Activated T-cell treated with anti-CD3 and anti-CD28 coated beads, Interleukin-2, amount 50 U/mL, for 48 hours (primary cell): ENCODE results near the gene OR5W2.
"Not testable (repeated sequence)": the region's sequence is repeated elsewhere in the genome, so short reads cannot be mapped to it uniquely, and the experiment has no call there.

Source experiments
- DNase-seq, 2 experiments: peaks; one replicate each; pipeline ENCODE4 v3.0.0-alpha.2; 2020

The OR5W2 gene

DNA sequence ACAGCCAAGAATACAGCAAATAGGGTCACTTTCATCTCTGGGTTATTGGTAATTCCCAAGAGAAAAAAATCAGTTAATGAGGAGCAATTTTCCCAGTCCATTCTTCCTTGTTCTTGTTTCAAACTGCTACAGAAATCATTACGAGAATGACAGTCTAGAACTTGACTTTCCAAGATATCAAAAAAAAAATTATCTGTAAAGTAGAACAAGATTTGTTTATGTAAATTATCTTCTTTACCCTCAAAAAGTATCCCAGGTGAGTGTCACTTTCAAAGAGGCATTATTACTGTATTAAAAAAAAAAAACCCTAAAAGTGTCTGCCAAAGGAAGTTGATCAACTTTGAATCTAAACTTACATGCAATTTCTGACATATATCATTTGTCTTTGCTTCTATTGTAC is at the start of gene OR5W2:
TSS of gene OR5W2 (minus strand) at position 101 of the 400 bp plus-strand sequence. CDS start at position 101, 0 bp downstream.
- no peak for DNase-seq

DNA sequence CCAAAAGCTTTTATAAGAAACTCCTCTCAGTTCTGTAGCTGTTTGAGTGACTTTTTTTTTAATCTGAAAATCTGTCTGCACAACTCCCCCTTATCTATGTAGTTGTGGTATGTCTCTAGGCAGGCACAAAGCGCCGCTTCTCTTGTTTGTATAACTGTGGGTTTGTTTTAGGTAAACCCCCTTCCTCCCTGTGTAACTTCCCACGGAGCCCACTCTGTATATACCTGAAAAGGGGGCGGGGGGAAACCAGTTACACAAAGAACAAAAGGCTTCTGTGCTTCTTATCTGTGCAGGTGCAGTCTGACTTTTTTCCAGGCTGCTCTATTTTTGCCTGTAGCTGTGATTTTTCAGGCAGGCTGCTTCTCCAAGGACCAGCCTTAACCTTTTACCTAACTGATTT is 42.1 kb upstream of the OR5W2 start:
- no peak for DNase-seq

- no peak for DNase-seq
These were observed 34.9 kb upstream of the OR5W2 start for GRCh38 chr11:55949330-55949729.

DNA sequence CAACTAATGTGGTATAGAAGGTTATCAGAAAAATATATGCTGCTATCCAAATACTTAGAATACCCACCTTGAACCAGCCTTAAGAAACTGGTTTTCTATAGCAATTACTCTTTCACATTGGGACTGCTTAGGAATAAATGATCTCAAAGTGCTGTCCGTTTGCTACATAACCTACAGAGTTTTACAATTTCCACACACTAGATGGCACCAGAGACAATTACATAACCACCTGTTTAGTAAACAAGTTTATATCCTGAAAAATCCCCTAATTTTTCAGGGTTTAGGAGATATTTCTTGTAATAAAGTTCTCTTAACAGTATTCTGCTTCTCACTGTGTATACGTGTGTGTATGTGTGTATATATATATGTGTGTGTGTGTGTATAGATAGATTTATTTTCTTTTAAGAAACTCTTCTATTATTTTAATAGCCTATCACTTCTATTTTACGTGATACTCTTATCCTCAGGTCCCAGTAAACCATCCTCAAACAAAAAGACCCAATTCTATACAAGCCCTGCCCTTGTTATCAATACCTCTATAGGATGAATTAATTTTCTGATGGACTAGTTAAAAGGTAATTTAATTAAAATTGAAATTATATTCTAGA is 28.5 kb upstream of the OR5W2 start:
- no peak for DNase-seq

DNA sequence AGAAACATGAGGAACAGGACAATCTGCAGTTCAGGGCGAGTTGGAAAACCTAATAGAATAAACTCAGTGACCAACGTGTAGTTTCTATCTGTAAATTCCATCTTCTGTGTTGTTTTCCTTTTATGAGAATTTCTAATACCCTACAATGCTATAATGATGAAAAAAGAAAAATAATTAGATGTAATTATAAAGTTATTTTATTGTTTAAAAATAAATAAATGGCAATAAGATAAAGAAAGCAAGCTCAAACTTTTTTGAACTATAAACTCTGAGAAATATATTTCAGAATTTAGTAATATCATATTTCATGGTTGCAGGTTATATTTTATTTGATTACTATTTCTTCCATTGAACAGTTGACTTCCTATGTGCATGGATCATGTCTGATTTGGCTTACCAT is 21.9 kb upstream of the OR5W2 start, which contains the start of gene OR5I1:
TSS of gene OR5I1 (minus strand) at position 101 of the 400 bp plus-strand sequence. CDS start at position 101, 0 bp downstream.
- no peak for DNase-seq

GRCh38 chr11:55920537-55920936 is 6.2 kb upstream of the OR5W2 start:
- no peak for DNase-seq

GRCh38 chr11:55902308-55902707 is 12.1 kb downstream of the OR5W2 start:
- no peak for DNase-seq

DNA sequence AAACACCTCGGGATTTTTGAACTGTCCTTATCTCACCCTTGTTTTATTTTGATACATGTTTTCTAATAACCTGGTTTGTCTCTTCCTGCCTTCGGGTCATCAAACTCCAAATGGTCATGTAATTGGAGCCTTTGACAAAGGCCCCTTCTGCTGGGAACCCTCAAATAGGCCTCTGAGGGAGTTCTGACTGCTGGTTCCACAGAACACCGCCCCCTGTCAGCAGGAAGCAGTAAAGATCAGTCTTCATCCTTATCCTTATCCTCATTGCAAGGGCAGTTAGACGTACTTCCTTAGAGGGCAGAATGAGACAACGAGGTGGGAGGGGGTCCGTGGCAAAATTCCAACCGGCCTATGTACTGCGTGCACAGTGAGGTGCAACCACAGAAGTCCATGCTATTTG is 19.2 kb downstream of the OR5W2 start:
- no peak for DNase-seq

DNA sequence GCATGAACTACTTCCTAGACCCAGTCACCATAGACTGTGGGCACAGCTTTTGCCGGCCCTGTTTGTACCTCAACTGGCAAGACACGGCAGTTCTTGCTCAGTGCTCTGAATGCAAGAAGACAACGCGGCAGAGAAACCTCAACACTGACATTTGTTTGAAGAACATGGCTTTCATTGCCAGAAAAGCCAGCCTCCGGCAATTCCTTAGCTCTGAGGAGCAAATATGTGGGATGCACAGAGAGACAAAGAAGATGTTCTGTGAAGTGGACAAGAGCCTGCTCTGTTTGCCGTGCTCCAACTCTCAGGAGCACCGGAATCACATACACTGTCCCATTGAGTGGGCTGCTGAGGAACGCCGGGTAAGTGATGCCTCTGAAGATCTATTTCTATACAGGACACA is 28.9 kb downstream of the OR5W2 start:
- not testable (repeated sequence) for DNase-seq

- not testable (repeated sequence) for DNase-seq
These were observed 29.4 kb downstream of the OR5W2 start for GRCh38 chr11:55884995-55885394.

DNA sequence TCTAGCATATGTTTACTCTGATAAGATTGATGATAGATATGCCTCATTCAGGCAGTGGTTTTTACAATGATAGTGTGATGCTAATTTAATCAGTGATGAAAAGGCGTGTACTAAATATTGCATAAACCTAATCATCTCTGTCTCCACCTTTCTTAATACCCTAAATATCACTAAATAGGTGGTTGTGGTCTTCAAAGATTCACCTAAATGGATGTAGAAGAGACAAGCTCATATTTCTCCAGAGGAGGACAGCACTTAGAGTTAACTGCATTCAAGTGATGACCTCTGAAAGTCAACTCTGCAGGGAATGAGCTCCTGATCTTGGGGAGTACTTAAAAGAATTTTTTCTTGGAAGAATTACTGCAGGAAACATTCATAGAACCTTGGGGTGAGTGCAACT is 31.4 kb downstream of the OR5W2 start, which contains the start of gene TRIM51:
TSS of gene TRIM51 (plus strand) at position 301 of the 400 bp plus-strand sequence. CDS start 2,132 bp downstream, outside the sequence.
- DNase-seq: not testable (repeated sequence)

- DNase-seq: not testable (repeated sequence)
These were observed 41.2 kb downstream of the OR5W2 start for GRCh38 chr11:55873146-55873545.

GRCh38 chr11:55872731-55873130 is 41.7 kb downstream of the OR5W2 start:
- not testable (repeated sequence) for DNase-seq

DNA sequence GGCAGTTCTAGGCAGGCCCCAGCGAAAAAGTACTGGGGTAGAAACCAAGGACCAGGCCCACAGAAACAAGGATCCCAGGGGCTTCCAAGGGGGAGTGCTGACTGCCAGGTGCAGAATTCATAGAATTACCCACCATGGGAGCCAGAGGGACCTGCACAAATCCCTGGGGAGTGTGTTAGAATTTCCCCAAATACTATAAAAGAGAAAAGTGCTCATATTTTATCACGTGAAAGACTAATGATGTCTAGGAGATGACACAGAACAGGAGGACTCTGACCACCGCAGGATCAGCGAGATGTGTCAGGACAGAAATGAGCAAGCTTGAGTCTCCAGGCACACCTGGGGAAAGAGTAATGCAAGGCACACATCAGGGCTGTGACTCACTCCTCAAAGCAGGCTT is 47.0 kb downstream of the OR5W2 start:
- not testable (repeated sequence) for DNase-seq
